GM19193 (cell line): Measurements from ENCODE around the gene FAM228B.

Experiments used
- POLR2A ChIP-seq: IDR thresholded peaks from 4 replicates; pipeline ENCODE4 v1.6.1; 2011; ENCODE audit not compliant: insufficient read depth, insufficient read length; ENCODE audit errors: extremely low read depth

Gene FAM228B

GRCh38 chr2:24125956-24126355 lies 2.7 kb downstream of the FAM228B start:
- TF ChIP-seq POLR2A, result no peak

GRCh38 chr2:24132543-24132942 lies 9.3 kb downstream of the FAM228B start:
- TF ChIP-seq POLR2A, result no peak

- no peak for TF ChIP-seq POLR2A
Observed at GRCh38 chr2:24147364-24147763, 24.1 kb downstream of the FAM228B start.

GRCh38 chr2:24152413-24153197 lies 29.3 kb downstream of the FAM228B start:
- TF ChIP-seq POLR2A, result no peak

GRCh38 chr2:24153478-24153877 lies 30.2 kb downstream of the FAM228B start:
- no peak for TF ChIP-seq POLR2A

GRCh38 chr2:24158131-24158530 lies 34.9 kb downstream of the FAM228B start:
- no peak for TF ChIP-seq POLR2A

- TF ChIP-seq POLR2A, result no peak
Observed at GRCh38 chr2:24159708-24160107, 36.4 kb downstream of the FAM228B start.

- TF ChIP-seq POLR2A, result no peak
Observed at GRCh38 chr2:24160761-24161160, 37.5 kb downstream of the FAM228B start.

GRCh38 chr2:24162494-24162893 lies 39.2 kb downstream of the FAM228B start:
- no peak for TF ChIP-seq POLR2A

- TF ChIP-seq POLR2A, result no peak
Observed at GRCh38 chr2:24163186-24163585, 39.9 kb downstream of the FAM228B start.

- no peak for TF ChIP-seq POLR2A
Observed at GRCh38 chr2:24163601-24164000, 40.3 kb downstream of the FAM228B start.

GRCh38 chr2:24164416-24164973 lies 41.2 kb downstream of the FAM228B start:
- no peak for TF ChIP-seq POLR2A

GRCh38 chr2:24169023-24169422 lies 45.8 kb downstream of the FAM228B start:
- no peak for TF ChIP-seq POLR2A

GRCh38 chr2:24174851-24175277 lies 51.6 kb downstream of the FAM228B start, which contains the start of gene FAM228A:
Gene FAM228A (plus strand): TSS chr2:24175053. CDS start chr2:24175481, 428 bp downstream.
- TF ChIP-seq POLR2A, result no peak

- no peak for TF ChIP-seq POLR2A
Observed at GRCh38 chr2:24175631-24176187, 52.4 kb downstream of the FAM228B start.

GRCh38 chr2:24176326-24176725 lies 53.1 kb downstream of the FAM228B start:
- no peak for TF ChIP-seq POLR2A

GRCh38 chr2:24179683-24180082 lies 56.4 kb downstream of the FAM228B start:
- TF ChIP-seq POLR2A, result no peak

- no peak for TF ChIP-seq POLR2A
Observed at GRCh38 chr2:24181849-24182248, 58.6 kb downstream of the FAM228B start.
